Erythroblast (primary cell): ENCODE data around the gene EDAR.

ENCODE experiments used
- GATA1 ChIP-seq: IDR thresholded peaks from 2 replicates; pipeline ENCODE4 v1.6.1; 2011; ENCODE audit warnings: low read depth, mild to moderate bottlenecking, control low read depth, low read length, moderate library complexity
- POLR2A ChIP-seq: IDR thresholded peaks from 2 replicates; pipeline ENCODE4 v1.6.1; 2011; ENCODE audit warnings: mild to moderate bottlenecking, low read length

DNA sequence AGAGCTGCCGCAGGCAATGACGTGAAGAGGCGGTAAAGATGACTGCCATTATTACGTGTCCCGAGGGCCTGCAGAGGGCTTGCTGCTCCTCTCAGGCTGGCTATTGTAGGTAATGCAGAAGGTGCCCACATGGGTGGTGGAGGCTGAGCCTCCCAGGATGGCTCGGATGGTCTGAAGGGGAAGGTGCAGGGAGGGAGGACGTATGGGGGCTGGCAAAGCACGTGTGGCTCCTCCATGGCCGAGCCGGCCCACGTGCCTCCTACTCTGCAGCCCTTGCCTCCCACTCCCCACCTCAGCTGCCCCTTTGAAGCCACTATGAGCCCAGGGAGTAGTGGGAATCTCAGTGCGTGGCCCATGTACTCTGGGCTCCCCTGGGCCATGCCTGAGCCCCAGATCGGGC lies 48.9 kb downstream of the EDAR start:
- no peak for TF ChIP-seq POLR2A
- TF ChIP-seq GATA1 = no peak
